T-helper 1 cell (primary cell): ENCODE results near the gene DCAKD.
A peak's percentile ranks its signal among the peaks of the same experiment; 100 is the strongest.

ENCODE experiments used
- DNase-seq, 5 donors: peaks; one replicate each; pipeline ENCODE4 v3.0.0-alpha.2; 2012 to 2020
- total RNA-seq, 4 donors: gene quantifications; one replicate each; lab custom pipeline; 2026; lab: John Stamatoyannopoulos, UW

Gene DCAKD, protein sequence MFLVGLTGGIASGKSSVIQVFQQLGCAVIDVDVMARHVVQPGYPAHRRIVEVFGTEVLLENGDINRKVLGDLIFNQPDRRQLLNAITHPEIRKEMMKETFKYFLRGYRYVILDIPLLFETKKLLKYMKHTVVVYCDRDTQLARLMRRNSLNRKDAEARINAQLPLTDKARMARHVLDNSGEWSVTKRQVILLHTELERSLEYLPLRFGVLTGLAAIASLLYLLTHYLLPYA
- 11.3 to 23.1 (median 17.0) reads per million in 4 donors for total RNA-seq

GRCh38 chr17:45051060-45051719 is at the start of gene DCAKD:
Gene DCAKD, minus strand, starts transcription at chr17:45051632. Its CDS starts 16,747 bp downstream, at chr17:45034885.
- DNase-seq: peak; percentile 81 to 98 (median 86)

DNA sequence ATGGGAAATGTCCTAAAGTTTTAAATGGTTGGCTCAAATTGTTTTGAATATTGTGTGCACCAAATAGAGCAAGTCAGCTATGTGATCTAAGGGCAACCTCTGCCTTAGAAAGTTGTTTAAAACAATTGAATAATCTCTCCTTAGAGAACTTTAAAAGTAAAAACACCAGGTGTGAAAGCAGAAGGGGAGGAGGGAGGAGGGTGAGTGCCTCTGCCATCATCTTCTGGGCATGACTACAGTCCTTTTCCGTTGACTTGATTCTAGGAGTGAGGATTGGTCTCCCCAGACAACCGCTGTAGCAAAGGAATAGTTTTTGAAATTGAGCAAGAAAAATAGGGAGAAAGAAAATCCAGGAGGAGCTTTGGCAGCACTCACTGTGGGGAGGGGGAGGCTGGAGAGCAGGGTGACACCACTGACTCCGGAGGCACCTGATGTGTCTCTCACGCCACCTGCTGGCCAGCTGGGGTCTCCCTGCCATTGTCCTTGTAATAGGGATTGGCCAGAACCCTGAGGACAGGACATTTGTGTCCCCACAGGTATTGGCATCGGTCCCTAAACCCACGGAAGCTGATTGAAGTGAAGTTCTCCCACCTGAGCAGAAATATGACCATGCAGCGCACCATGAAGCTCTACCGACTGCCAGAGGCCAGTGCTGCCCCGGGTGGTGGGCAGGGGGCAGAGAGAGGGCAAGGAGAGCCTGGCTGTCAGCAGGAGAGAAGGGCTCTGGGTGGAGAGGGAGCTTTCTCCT is 47.6 kb upstream of the DCAKD start:
- peak; percentile 34 to 67 (median 56) for DNase-seq

DNA sequence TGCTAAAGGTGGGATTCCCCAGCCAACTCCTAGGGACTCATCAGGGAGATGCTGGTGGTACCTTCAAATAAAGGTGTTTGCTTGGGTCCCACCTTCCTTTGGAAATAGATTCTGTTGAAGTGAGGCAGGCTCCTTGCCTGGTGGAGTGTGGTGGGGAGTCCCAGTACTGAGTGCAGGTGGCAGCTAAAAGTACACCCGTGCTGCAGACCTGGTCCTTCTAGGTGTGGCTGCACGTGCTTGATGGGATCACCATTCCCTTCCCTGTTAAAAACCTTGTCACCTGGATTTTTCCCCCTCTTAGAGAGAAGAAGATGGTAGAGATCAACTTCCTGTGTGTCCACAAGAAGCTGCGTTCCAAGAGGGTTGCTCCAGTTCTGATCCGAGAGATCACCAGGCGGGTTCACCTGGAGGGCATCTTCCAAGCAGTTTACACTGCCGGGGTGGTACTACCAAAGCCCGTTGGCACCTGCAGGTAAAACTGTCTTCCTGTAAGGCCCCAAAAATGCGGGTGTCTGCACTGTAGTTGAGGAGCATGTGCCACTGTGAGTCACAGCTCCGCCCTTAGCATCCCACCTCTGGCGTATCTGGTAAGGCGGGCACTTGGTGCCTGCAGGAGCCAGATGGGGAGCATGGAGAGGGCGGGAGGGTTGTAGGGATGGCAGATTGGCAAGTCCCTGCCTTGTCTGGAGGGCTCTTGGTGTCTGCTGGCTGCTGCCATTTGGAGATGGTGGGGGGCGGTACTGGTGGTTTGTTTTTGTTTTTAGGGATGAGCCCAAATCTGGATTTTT is 46.8 kb upstream of the DCAKD start:
- no peak for DNase-seq

- no peak for DNase-seq
Observed at GRCh38 chr17:45096926-45097325, 45.5 kb upstream of the DCAKD start.

DNA sequence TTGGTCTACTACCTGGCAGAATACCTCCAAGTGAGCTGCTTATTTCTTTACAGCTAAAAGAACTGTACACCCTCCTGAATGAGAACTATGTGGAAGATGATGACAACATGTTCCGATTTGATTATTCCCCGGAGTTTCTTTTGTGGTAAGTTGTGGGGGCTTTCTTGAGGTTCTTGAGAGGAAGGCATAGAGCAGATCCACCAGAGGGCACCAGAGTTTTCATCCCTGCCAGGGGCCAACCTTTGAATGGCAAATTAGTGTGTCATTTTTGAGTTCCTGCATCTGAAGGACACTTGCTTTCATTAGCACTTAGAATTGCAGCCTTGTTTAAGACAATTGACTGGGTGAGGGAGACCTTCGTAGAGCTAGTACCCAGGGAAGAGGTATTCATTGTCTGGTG is 44.7 kb upstream of the DCAKD start:
- DNase-seq: no peak

DNA sequence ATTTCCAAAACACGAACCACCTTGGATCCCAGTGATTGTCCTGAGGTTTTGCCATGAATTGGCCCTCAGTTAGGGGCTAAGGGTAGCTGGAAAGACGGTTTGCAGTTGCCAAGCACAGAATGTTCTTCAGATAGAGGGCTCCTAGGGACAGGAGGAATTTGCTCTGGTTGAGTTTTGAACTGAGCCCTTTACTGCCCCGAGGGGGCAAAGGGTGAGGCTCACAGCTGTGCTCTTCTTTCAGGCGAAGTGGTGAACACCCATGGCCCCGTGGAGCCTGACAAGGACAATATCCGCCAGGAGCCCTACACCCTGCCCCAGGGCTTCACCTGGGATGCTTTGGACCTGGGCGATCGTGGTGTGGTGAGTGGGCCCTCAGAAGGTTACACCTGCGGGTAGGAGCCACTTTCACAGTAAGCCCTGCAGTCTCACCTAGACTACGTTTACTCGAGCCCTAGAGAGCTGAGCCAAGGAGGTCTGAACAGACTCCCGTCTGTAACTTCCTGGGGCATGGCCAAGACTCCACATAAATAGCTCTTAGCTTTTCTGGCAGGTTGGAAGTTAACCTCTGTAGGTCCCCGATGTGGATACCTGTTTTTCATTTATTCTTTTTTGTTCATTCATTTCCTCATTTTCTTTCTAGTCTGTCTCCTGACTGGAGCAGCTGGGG is 42.1 kb upstream of the DCAKD start:
- DNase-seq: no peak

DNA sequence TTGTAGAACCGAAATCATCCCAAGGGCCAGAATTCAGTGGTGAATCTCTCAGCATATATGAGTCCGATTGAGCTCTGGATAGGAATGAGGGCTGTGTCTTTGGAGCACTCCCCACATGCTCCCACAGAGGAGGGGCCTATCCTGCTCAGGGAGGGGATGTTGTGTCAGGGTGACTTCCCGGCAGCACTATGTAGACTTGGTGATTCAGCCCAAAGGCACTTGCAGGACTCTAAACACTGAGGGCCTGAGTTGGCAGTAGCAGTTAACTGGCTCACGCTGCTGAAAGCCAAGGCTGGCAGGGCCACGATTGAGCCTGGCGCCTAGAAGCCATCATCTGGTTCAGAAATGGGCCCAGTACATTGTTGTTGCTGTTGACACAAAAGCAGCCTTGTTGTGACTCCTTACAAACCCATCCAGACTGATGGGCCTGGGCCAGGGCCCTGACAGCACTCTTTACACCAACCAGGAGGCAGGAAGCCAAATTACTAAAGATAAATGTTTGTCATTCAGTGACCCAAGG is 41.5 kb upstream of the DCAKD start:
- no peak for DNase-seq

GRCh38 chr17:45091778-45092425 is 40.5 kb upstream of the DCAKD start:
- no peak for DNase-seq

GRCh38 chr17:45090711-45091110 is 39.3 kb upstream of the DCAKD start:
- no peak for DNase-seq

DNA sequence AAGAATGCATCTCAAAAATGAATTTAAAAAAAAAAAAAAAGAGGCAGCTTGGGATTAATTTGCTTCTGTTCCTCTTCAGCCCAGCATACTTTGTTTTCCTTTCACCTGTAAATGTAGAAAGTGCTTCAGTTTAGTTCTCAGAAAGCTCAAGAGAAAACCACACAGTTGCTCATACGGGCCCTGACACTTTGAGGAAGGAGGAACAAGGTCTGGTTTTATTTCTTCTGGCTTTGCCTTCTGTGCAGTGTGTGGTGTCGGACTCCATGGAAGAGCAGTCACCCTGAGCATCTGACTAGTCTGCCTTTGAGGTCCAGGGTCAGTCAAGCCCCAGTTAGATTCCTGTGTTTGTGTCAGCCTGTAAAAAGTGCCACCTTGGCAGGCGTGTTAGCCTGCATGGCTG is 37.3 kb upstream of the DCAKD start:
- DNase-seq: no peak

GRCh38 chr17:45087978-45088377 is 36.5 kb upstream of the DCAKD start:
- no peak for DNase-seq

GRCh38 chr17:45087504-45087975 is 36.1 kb upstream of the DCAKD start:
- no peak for DNase-seq

DNA sequence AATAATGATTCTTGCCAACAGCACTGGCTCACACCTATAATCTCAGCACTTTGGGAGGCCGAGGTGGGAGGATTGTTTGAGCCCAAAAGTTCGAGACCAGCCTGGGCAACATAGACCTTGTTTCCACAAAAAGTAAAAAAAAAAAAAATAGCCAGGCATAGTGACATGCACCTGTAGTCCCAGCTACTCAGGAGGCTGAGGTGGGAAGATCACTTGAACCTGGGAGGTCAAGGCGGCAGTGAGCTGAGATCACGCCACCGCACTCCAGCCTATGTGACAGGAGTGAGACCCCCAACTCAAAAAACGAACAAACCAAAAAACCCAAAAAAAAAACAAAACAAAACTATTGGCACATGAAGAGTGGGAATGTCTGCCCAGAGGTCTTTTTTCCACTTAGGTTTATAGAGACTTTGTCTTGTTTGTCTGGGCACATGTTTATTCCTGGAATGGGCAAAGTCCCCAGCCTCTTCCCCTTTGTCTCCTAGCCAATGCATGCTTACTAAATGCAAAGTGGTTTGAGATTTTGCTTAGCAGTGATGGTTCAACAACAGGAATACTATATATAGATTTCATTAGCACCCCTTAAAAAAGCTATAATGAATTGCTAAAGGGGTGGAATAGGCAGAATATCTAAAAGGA is 35.6 kb upstream of the DCAKD start:
- DNase-seq: no peak

DNA sequence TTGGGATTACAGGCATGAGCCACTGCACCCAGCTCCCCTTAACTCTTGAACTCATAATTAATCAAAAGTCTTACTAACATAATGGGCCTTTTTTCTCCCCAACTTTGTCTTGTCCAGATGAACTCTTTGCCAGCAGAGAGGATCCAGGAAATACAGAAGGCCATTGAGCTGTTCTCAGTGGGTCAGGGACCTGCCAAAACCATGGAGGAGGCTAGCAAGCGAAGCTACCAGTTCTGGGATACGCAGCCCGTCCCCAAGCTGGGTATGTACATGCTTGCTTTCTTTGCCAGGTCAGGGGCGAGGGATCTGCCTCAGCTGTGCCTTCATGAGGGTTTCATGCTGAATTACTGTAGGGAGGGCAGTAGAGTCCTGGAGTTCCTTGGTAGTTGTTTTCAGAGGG is 35.0 kb upstream of the DCAKD start:
- no peak for DNase-seq

DNA sequence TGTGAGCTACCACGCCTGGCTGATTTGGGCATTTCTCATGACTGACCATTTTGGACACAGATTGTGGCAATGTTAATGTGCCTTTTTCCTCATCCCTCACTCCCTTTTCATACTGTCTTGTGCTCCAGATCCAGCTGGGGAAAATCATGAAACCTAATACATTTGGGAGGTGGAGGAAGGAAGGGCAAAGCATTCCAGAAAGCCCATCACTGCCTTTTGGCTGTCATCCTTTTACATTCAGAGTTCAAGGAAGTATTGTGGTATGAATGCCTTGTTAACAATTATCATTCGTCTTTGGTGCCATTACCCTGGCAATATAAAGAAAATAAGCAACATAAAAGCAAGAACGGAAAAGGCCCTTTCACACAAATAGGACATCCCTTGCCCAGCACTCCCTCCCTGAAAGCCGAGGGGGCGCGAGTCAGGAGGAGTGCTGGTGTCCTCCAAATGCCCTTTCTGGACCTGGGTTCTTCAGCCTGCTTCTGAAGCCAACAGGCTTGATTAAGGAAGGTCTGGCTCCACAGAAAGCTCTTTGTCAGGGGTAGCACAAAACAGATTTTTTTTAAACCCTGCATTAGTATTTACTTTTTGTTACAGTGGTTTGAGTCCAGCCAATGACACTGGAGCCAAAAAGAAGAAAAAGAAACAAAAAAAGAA is 29.7 kb upstream of the DCAKD start:
- no peak for DNase-seq

GRCh38 chr17:45077643-45078042 is 26.2 kb upstream of the DCAKD start:
- DNase-seq: no peak

DNA sequence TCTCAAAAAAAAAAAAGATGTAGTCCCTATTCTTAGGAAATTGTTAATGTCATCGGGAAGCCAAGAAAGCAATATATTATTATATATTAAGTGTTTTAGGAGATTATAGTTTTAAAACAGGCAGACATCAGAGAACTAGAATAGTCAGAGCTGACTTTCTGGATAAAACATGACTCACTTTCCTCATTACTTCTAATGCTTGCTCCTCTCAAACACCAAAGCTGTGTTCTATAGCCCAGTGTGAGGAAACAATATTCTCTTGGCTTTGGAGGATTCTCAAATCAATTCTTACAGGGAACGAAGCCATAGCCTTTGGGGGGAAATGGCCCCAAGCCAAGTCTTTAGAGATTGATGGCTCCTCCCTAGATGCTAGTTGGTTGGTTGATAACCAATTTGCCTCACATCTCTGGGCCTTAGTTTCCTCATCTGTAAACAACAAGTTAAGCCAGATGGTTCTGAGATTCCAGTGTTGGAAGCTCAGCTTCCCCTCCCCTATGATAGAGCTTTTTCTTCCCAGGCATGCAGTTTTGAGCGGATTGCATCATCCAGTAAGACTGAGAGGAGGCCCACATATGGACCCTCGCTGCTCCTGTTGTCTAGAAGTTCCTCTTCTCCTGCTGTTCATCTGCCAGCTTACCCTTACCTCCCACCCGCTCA is 22.1 kb upstream of the DCAKD start:
- DNase-seq: no peak

GRCh38 chr17:45070809-45071208 is 19.4 kb upstream of the DCAKD start:
- no peak for DNase-seq

DNA sequence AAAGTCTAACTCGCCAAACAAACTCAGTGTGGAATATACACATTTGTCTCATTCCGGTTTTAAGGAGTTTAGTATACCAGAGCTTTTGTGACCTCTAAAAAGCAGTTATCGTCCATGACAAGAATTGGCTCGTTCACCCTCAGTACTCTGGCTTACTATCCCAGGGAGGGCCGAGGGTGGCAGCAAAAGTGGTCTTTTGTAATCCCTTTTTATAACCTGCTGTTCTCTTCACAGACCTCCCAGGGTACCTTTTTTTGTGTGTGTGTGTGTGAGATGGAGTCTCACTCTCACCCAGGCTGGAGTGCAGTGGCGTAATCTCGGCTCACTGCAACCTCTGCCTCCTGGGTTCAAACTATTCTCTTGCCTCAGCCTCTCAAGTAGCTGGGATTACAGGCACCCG is 18.6 kb upstream of the DCAKD start:
- DNase-seq: no peak

DNA sequence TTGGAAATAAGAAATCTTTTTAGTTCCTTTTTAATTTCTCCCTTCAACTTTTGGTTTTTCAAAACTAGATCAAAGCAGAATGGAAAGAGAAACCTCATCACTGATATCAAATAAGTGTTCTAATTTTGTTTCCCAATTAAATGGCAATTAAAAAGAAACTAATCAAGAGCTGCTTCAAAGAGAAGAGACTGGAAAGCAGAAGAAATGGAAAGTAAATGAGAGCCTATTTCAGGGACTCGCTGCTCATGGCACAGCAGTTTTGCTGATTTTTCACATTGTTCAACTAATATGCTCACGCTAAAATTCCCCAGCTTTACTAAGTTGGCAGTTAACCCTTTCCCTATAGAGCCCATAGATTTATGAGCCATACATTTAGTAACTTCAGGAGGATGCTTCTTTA is 16.2 kb upstream of the DCAKD start:
- no peak for DNase-seq
